Mucosa of gallbladder (tissue), 1 donor: ENCODE measurements around the gene MNAT1. TPM values are rescaled to one million over a fixed set of nuclear protein-coding genes. Genes with fewer than 3 reads are reported as not detected.
"Not testable (repeated sequence)": the region's sequence is repeated elsewhere in the genome, so short reads cannot be mapped to it uniquely, and the experiment has no call there.

Experiments used
- DNase-seq: peaks from one replicate; pipeline ENCODE4 v3.0.0-alpha.2; 2020; ENCODE audit warnings: low spot score
- total RNA-seq: library from RNA; stranded (reverse); gene quantifications from one replicate; pipeline ENCODE4 v1.2.1, GENCODE V29; 2021
- donor health status: DM: no; HTN: no; CAD: no.

Gene MNAT1
- total RNA-seq, 1 donor from 2014 or later: 26.1 TPM

DNA sequence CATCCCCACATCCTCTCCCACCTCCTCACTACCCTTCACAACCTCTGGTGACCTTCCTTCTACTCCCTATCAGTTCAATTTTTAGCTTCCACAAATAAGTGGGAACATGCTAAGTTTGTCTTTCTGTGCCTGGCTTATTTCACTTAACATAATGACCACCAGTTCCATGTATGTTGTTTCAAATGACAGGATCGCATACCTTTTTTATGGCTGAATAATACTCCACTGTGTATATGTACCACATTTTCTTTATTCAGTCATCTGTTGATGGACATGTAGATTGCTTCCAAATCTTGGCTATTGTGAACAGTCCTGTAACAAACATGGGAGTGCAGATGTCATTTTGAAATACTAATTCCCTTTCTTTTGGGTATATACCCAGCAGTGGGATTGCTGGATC lies 147.7 kb downstream of the MNAT1 start:
- DNase-seq: no peak

- DNase-seq: no peak
Observed at GRCh38 chr14:60884134-60884533, 149.6 kb downstream of the MNAT1 start.

DNA sequence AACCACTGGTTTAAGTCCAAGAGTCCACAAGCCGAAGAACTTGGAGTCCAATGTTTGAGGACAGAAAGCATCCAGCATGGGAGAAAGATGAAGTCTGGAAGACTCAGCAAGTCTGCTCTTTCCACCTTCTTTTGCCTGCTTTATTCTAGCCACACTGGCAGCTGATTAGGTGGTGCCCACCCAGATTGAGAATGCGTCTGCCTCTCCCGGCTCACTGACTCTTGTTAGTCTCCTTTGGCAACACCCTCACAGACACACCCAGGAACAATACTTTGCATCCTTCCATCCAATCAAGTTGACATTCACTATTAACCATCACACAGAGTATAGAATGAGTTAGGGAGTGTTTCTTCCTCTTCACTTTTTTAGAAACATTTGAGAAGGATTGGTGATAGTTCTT lies 156.1 kb downstream of the MNAT1 start:
- DNase-seq: not testable (repeated sequence)

DNA sequence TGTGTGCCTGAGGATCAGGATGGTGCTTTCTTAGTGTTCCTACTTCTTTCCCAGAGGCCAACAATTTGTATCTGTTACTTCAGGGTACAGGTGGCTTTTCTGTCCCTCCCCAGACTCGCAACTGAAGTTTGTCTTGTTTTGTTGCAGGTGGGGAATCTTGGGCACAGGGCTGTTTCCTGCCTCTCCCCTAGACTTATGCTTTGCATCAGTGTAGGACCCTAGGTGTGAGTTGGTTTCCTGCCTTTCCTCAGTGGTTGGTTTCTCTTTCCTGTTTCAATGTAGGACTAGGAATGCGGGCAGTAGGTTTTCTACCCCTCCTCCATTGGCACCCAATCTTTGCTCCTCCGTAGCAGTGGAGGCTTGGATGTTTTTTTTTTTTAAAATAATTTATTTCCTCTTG lies 159.3 kb downstream of the MNAT1 start:
- DNase-seq: no peak

GRCh38 chr14:60904381-60904780 lies 169.8 kb downstream of the MNAT1 start:
- DNase-seq: no peak

GRCh38 chr14:60905923-60906322 lies 171.4 kb downstream of the MNAT1 start:
- DNase-seq: no peak

GRCh38 chr14:60915781-60916180 lies 181.2 kb downstream of the MNAT1 start:
- no peak for DNase-seq

GRCh38 chr14:60922050-60922449 lies 187.5 kb downstream of the MNAT1 start:
- no peak for DNase-seq

- DNase-seq: no peak
Observed at GRCh38 chr14:60925286-60925685, 190.7 kb downstream of the MNAT1 start.

- no peak for DNase-seq
Observed at GRCh38 chr14:60926002-60926401, 191.4 kb downstream of the MNAT1 start.

DNA sequence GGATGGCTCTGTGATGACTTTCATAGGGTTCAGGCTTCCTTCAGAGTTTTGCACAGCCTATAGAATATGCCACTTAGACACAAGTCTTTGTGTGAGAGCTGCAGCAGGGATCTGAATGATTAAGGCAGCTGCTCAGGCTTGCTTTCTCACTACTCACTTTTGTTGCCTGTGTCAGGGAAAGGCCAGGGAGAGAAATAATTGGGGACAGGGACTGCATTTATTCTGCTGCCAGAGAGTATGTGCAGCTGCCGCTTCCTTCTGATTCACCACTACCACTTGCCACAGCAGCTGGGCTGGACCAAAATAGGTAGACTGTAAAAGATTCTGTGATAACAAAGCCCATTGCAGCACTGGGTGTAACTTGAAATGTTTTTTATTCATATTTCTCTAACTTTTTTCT lies 196.7 kb downstream of the MNAT1 start:
- DNase-seq: no peak

- no peak for DNase-seq
Observed at GRCh38 chr14:60933920-60934655, 199.5 kb downstream of the MNAT1 start.

DNA sequence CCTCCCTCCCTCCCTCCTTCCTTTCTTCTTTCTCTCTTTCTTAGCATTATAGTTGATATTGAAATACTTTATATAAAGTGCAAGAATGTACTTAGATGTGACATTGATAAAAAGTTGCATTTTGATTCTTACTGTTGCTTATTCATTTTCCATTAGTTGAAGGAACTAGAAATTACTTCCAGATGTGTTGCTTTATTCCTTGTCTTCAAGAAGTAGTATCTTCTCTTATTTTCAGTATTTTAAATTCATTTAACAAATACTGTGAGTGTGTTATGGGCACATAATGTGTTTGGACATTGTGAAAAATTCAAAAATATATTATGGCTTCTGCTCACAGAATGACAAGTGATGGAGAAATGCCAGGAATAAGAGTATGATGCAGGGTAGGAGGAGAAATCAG lies 200.8 kb downstream of the MNAT1 start:
- no peak for DNase-seq

DNA sequence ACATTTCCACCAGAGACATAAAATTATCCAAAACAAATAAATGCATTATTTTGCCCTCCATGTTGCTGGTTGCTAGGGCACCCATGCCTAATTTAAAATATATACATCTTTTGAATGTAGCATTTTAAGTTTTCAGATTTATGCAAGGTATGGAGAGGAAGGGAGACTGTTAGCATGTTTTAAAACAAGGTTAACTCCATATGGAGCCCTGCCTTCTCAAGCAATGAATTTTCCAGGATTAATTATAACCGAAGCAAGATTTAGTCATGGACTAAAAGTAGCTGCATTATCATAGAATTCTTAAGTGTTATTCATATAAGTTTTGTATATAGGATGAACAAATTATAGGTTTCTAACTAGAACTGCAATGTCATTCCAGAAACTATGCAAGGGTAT lies 209.1 kb downstream of the MNAT1 start:
- no peak for DNase-seq

- DNase-seq: no peak
Observed at GRCh38 chr14:60944204-60944603, 209.6 kb downstream of the MNAT1 start.

DNA sequence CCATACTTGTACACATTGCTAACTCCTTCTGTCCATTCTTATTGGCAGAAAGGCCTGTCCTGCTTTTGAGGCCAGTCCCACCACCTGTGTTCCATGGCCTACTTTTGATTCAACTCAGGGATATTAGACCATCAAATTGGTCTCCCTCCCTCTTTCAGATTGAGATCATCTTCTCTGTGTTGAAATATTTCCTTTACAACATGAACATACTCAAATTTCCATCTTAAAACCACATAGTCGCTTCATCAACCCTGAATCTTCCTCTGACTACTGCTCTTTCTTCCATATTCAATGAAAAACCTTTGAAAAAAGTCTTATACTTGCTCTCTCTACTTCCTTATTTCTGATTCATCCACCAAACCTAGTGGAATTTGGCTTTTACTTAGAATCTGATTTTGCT lies 211.4 kb downstream of the MNAT1 start:
- no peak for DNase-seq

DNA sequence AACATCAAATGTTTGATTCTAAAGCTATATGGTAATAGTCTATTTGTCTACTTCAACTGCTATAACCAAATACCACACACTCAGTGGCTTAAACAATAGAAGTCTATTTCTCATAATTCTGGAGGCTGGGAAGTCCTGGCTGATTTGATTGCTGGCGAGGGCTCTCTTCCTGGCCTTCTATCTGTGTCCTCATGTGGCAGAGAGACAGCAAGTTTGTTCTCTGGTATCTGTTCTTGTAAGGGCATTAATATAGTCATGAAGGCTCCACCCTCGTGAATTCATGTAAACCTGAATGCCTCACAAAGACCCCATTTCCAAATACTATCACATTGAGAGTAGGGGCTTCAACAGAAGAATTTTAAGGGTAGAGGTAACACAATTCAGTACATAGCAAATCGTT lies 212.2 kb downstream of the MNAT1 start:
- DNase-seq: no peak

DNA sequence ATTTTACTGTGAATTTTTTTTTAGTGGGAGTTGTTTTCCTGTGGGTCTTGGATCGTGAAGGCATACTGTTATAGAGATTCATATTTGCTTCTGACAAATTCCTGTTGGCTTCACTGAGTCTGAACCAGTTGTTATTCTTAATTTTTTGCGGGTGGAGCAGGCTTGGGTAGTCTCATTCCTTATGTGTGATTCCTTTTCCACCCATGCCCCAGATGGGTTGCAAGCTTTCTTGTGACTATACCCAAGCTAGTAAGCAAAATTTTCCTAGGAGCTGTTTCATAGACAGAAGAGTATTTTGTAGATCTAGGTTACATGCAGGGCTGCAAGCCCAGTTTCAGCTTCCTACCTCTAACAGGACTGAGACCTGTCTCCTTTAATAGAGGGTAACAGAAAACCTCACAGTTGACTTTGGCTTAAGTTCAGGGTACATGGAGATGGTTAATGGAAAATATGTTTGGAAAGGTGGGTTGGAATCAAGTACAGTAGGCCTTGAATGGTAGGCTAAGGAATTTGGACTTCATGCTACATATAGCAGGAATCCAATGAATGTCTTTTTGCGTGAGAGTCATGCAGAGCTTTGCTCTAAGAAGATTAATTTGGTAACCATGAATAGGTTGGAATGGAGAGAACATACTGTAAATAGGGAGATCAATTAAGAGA lies 217.3 kb downstream of the MNAT1 start:
- no peak for DNase-seq

GRCh38 chr14:60956202-60956601 lies 221.6 kb downstream of the MNAT1 start:
- DNase-seq: no peak

GRCh38 chr14:60956632-60957031 lies 222.1 kb downstream of the MNAT1 start:
- DNase-seq: no peak

- no peak for DNase-seq
Observed at GRCh38 chr14:60958146-60958545, 223.6 kb downstream of the MNAT1 start.

- no peak for DNase-seq
Observed at GRCh38 chr14:60963761-60964160, 229.2 kb downstream of the MNAT1 start.

DNA sequence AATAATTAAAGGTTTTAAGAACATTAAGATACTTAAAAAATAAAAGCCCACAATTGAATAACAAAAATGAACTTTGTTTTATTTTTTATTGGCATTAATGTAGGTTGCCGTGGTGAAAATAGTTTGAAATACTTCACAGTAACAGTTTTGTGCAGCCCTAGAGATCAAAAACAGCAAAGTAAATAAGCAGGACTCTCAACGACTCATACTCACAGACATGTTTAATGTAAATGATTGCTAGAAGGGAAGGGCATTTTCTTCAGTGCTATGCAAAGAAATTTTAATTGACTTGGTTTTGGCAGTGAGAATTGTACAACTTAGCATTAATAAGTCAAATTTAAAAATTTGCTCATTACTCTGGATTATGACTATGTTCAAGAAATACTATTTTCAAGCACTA lies 230.3 kb downstream of the MNAT1 start:
- DNase-seq: no peak

- DNase-seq: no peak
Observed at GRCh38 chr14:60965402-60965801, 230.8 kb downstream of the MNAT1 start.
